Measurements from ENCODE around the gene RPL28.
"Not testable (repeated sequence)": the region's sequence is repeated elsewhere in the genome, so short reads cannot be mapped to it uniquely, and the experiment has no call there.

RPL28 gene

GRCh38 chr19:55432241-55432959 is 46.7 kb downstream of the RPL28 start:
- DNase-seq, result no peak

- DNase-seq, result no peak
Measured at GRCh38 chr19:55433292-55433691, 47.6 kb downstream of the RPL28 start.

- DNase-seq, result no peak
Measured at GRCh38 chr19:55434356-55434919, 48.7 kb downstream of the RPL28 start.

- no peak for DNase-seq
Measured at GRCh38 chr19:55435020-55435419, 49.3 kb downstream of the RPL28 start.

GRCh38 chr19:55436847-55437246 is 51.1 kb downstream of the RPL28 start:
- no peak for DNase-seq

GRCh38 chr19:55437410-55437809 is 51.7 kb downstream of the RPL28 start:
- DNase-seq, result no peak

- no peak for DNase-seq
Measured at GRCh38 chr19:55439052-55439451, 53.3 kb downstream of the RPL28 start.

- no peak for DNase-seq
Measured at GRCh38 chr19:55440411-55441105, 54.8 kb downstream of the RPL28 start.

GRCh38 chr19:55441319-55441691 is 55.6 kb downstream of the RPL28 start:
- DNase-seq, result no peak

GRCh38 chr19:55441692-55442321 is 56.1 kb downstream of the RPL28 start:
- DNase-seq, result no peak

- no peak for DNase-seq
Measured at GRCh38 chr19:55442372-55442961, 56.7 kb downstream of the RPL28 start.

- DNase-seq, result no peak
Measured at GRCh38 chr19:55443045-55443823, 57.5 kb downstream of the RPL28 start, which contains the start of gene SHISA7. SHISA7 (minus strand) TSS chr19:55443300; CDS start chr19:55442863, 437 bp downstream.

GRCh38 chr19:55443824-55444480 is 58.2 kb downstream of the RPL28 start:
- no peak for DNase-seq

- no peak for DNase-seq
Measured at GRCh38 chr19:55444646-55445045, 58.9 kb downstream of the RPL28 start.

- DNase-seq, result no peak
Measured at GRCh38 chr19:55446060-55446459, 60.3 kb downstream of the RPL28 start.

GRCh38 chr19:55447421-55448174 is 61.9 kb downstream of the RPL28 start:
- DNase-seq, result no peak

- DNase-seq, result not testable (repeated sequence)
Measured at GRCh38 chr19:55448175-55448490, 62.4 kb downstream of the RPL28 start.

- DNase-seq, result no peak
Measured at GRCh38 chr19:55449469-55449868, 63.7 kb downstream of the RPL28 start.

- no peak for DNase-seq
Measured at GRCh38 chr19:55451163-55451964, 65.6 kb downstream of the RPL28 start.

Measured in activated CD4-positive, alpha-beta T cell treated with anti-CD3 and anti-CD28 coated beads for 4 hours (primary cell).